Tibial nerve (tissue), 4 donors: Measurements from ENCODE around the gene FOXD2. TPM values are rescaled to one million over a fixed set of nuclear protein-coding genes. Genes with fewer than 3 reads are reported as not detected.

Experiments used
- DNase-seq, 2 donors: peaks; one replicate each; pipeline ENCODE4 v3.0.0-alpha.2; 2019; ENCODE audit warnings: low spot score in 2 of 2
- H3K27ac ChIP-seq, 4 donors: fragments of 200-600 bp; sonication (generic) in 3 of 4; one replicate each; pipeline ENCODE4 v1.5.1; 2017 to 2019; ENCODE audit warnings: mild to moderate bottlenecking in 1 of 4
- H3K27me3 ChIP-seq, 2 donors: fragments of 200-600 bp; sonication (generic) in 1 of 2; one replicate each; pipeline versions ENCODE4 v1.5.1 to v1.6.0; 2017 to 2019
- H3K36me3 ChIP-seq, 3 donors: fragments of 200-600 bp; sonication (generic); one replicate each; pipeline ENCODE4 v1.5.1; 2018 to 2019
- H3K4me1 ChIP-seq, 4 donors: fragments of 200-600 bp; sonication (generic) in 3 of 4; one replicate each; pipeline ENCODE4 v1.5.1; 2017 to 2019
- H3K4me3 ChIP-seq, 4 donors: fragments of 200-600 bp; sonication (generic) in 3 of 4; one replicate each; pipeline ENCODE4 v1.5.1; 2017 to 2019; ENCODE audit warnings: mild to moderate bottlenecking in 1 of 4, moderate library complexity in 1 of 4
- H3K9me3 ChIP-seq, 4 donors: fragments of 200-600 bp; sonication (generic) in 3 of 4; one replicate each; pipeline ENCODE4 v1.5.1; 2017 to 2019
- CTCF ChIP-seq, 5 experiments: fragments of 200-600 bp in 3 of 5; fragments of 450-650 bp in 2 of 5; sonication (generic) in 3 of 5; IDR thresholded peaks; one replicate each; pipeline ENCODE4 v1.5.1; 2016 to 2019; ENCODE audit warnings: antibody characterized with exemption in 5 of 5, mild to moderate bottlenecking in 3 of 5, moderate library complexity in 2 of 5
- EP300 ChIP-seq, 2 donors: sonication (generic); formaldehyde crosslinking; IDR thresholded peaks; one replicate each; pipeline ENCODE4 v1.6.1; 2017; ENCODE audit warnings: antibody characterized with exemption in 2 of 2, mild to moderate bottlenecking in 1 of 2
- POLR2A ChIP-seq, 2 donors: fragments of 450-650 bp; IDR thresholded peaks; one replicate each; pipeline ENCODE4 v1.6.1; 2017; ENCODE audit warnings: antibody characterized with exemption in 2 of 2, mild to moderate bottlenecking in 2 of 2, moderate library complexity in 2 of 2
- WGBS, 2 donors: methylation state at CpG; one replicate each; pipeline ENCODE4 v1.1.5; 2018; 5-methylcytosine and 5-hydroxymethylcytosine counted together
- total RNA-seq, 4 donors: library from RNA; depleted of rRNA; stranded (reverse); fragments of >200 nt; gene quantifications; one replicate each; pipeline ENCODE4 v1.1.0, GENCODE V29; 2016

FOXD2 gene
- total RNA-seq, 4 donors from 2014 or later = 11.7 to 34.7 (median 27.6) TPM

- H3K27me3 ChIP-seq = peaks cover 0 to 60% of the 10 kb centered on the region in 2 donors
- DNase-seq = no peak
- peak overlapping the region; percentile 16 to 79 (median 23) for H3K4me3 ChIP-seq
- no peaks in the 10 kb centered on the region for H3K36me3 ChIP-seq
- TF ChIP-seq EP300 (IDR thresholded peaks at IDR 0.05) (no peak), CTCF (IDR thresholded peaks at IDR 0.05) (no peak), POLR2A (IDR thresholded peaks at IDR 0.05) (no peak)
- peak overlapping the region in 2 of 4 donors; percentile 39 to 71 for H3K27ac ChIP-seq
- H3K4me1 ChIP-seq = peaks cover 0 to 60% (median 39%) of the 10 kb centered on the region in 4 donors
- H3K9me3 ChIP-seq = no peaks in the 10 kb centered on the region
- 67 to 74% methylated on average over 14 to 17 of the region's 17 CpGs for WGBS, 2 donors
These were observed 4.8 kb upstream of the FOXD2 start for GRCh38 chr1:47433037-47433421.

- no peaks in the 10 kb centered on the region for H3K36me3 ChIP-seq
- H3K27ac ChIP-seq = peak overlapping the region in 1 of 4 donors; percentile 71
- peaks cover 0 to 61% (median 39%) of the 10 kb centered on the region in 4 donors for H3K4me1 ChIP-seq
- no peaks in the 10 kb centered on the region for H3K9me3 ChIP-seq
- TF ChIP-seq POLR2A (IDR thresholded peaks at IDR 0.05) (no peak), CTCF (IDR thresholded peaks at IDR 0.05) (no peak), EP300 (IDR thresholded peaks at IDR 0.05) (no peak)
- WGBS, 2 donors = 52 to 57% methylated on average over 27 to 30 of the region's 30 CpGs
- H3K4me3 ChIP-seq = peak overlapping the region; percentile 17 to 79 (median 26)
- no peak for DNase-seq
- H3K27me3 ChIP-seq = peaks cover 0 to 62% of the 10 kb centered on the region in 2 donors
These were observed 4.3 kb upstream of the FOXD2 start for GRCh38 chr1:47433477-47434050.

GRCh38 chr1:47434051-47434842 is 3.6 kb upstream of the FOXD2 start:
- Histone ChIP-seq H3K4me1 (peaks cover 0 to 66% (median 39%) of the 10 kb centered on the region in 4 donors), H3K36me3 (no peaks in the 10 kb centered on the region), H3K4me3 (peak overlapping the region; percentile 17 to 79 (median 26)), H3K27ac (peak overlapping the region in 2 of 4 donors; percentile 33 to 71), H3K27me3 (peaks cover 0 to 66% of the 10 kb centered on the region in 2 donors), H3K9me3 (no peaks in the 10 kb centered on the region)
- 21 to 27% methylated on average over 49 to 51 of the region's 51 CpGs for WGBS, 2 donors
- TF ChIP-seq EP300 (IDR thresholded peaks at IDR 0.05) (peak in 1 of 2 donors; percentile 17), POLR2A (IDR thresholded peaks at IDR 0.05) (no peak)
- peak in 1 of 2 donors; percentile 23 for DNase-seq

GRCh38 chr1:47435506-47436303 is 2.1 kb upstream of the FOXD2 start:
- Histone ChIP-seq H3K36me3 (no peaks in the 10 kb centered on the region), H3K9me3 (no peaks in the 10 kb centered on the region), H3K4me3 (peak overlapping the region in 3 of 4 donors; percentile 49 to 79 (median 79)), H3K27ac (peak overlapping the region in 2 of 4 donors; percentile 18 to 84), H3K4me1 (peaks cover 0 to 68% (median 39%) of the 10 kb centered on the region in 4 donors), H3K27me3 (peaks cover 0 to 73% of the 10 kb centered on the region in 2 donors)
- DNase-seq = no peak
- WGBS, 2 donors = 50 to 72% methylated on average over 6 of the region's 6 CpGs
- no peak for TF ChIP-seq CTCF (IDR thresholded peaks at IDR 0.05)
- TF ChIP-seq EP300 (IDR thresholded peaks at IDR 0.05) = no peak
- no peak for TF ChIP-seq POLR2A (IDR thresholded peaks at IDR 0.05)

- peak overlapping the region; percentile 49 to 84 (median 82) for H3K27ac ChIP-seq
- peak; percentile 72 to 81 for DNase-seq
- no peaks in the 10 kb centered on the region for H3K36me3 ChIP-seq
- peaks cover 0 to 65% (median 36%) of the 10 kb centered on the region in 4 donors for H3K4me1 ChIP-seq
- WGBS, 2 donors = 6% methylated on average over 23 of the region's 23 CpGs
- no peaks in the 10 kb centered on the region for H3K9me3 ChIP-seq
- H3K4me3 ChIP-seq = peak overlapping the region; percentile 49 to 79 (median 68)
- peaks cover 0 to 76% of the 10 kb centered on the region in 2 donors for H3K27me3 ChIP-seq
- TF ChIP-seq CTCF (IDR thresholded peaks at IDR 0.05) (peak; percentile 74 to 93 (median 89)), EP300 (IDR thresholded peaks at IDR 0.05) (no peak)
These were observed 1.4 kb upstream of the FOXD2 start for GRCh38 chr1:47436304-47436978.
